Renal cortical epithelial cell (primary cell): ENCODE measurements around the gene FBLN1. TPM values are rescaled to one million over a fixed set of nuclear protein-coding genes. Genes with fewer than 3 reads are reported as not detected.
"Not testable (repeated sequence)": the region's sequence is repeated elsewhere in the genome, so short reads cannot be mapped to it uniquely, and the experiment has no call there.

Experiments
- DNase-seq: peaks from one replicate; pipeline ENCODE4 v3.0.0-alpha.2; 2011; ENCODE audit warnings: low read depth
- total RNA-seq: library from RNA; depleted of rRNA; stranded (reverse); fragments of >200 nt; gene quantifications from 2 replicates; pipeline ENCODE4 v1.2.3, GENCODE V29; 2014

Gene FBLN1
- total RNA-seq, 1 donor from 2014 or later = 17.1 TPM

- no peak for DNase-seq
Observed at GRCh38 chr22:45476814-45477213, 25.9 kb upstream of the FBLN1 start.

GRCh38 chr22:45477366-45478107 is 25.1 kb upstream of the FBLN1 start:
- DNase-seq = no peak

- DNase-seq = peak; percentile 35
Observed at GRCh38 chr22:45478108-45478771, 24.4 kb upstream of the FBLN1 start.

GRCh38 chr22:45480717-45481116 is 22.0 kb upstream of the FBLN1 start:
- DNase-seq = no peak

GRCh38 chr22:45481661-45482060 is 21.0 kb upstream of the FBLN1 start:
- no peak for DNase-seq

- no peak for DNase-seq
Observed at GRCh38 chr22:45482169-45482568, 20.5 kb upstream of the FBLN1 start.

- no peak for DNase-seq
Observed at GRCh38 chr22:45483319-45483718, 19.4 kb upstream of the FBLN1 start.

GRCh38 chr22:45483918-45484499 is 18.7 kb upstream of the FBLN1 start:
- DNase-seq = no peak

GRCh38 chr22:45484742-45485141 is 17.9 kb upstream of the FBLN1 start:
- DNase-seq = no peak

GRCh38 chr22:45485261-45485660 is 17.4 kb upstream of the FBLN1 start:
- DNase-seq = peak; percentile 81

- no peak for DNase-seq
Observed at GRCh38 chr22:45488764-45489370, 13.8 kb upstream of the FBLN1 start.

- no peak for DNase-seq
Observed at GRCh38 chr22:45490836-45491235, 11.8 kb upstream of the FBLN1 start.

GRCh38 chr22:45491841-45492240 is 10.8 kb upstream of the FBLN1 start:
- DNase-seq = peak; percentile 47

- no peak for DNase-seq
Observed at GRCh38 chr22:45493286-45493771, 9.4 kb upstream of the FBLN1 start.

- not testable (repeated sequence) for DNase-seq
Observed at GRCh38 chr22:45494306-45494705, 8.4 kb upstream of the FBLN1 start.

- not testable (repeated sequence) for DNase-seq
Observed at GRCh38 chr22:45495616-45496015, 7.1 kb upstream of the FBLN1 start.

GRCh38 chr22:45496451-45496941 is 6.2 kb upstream of the FBLN1 start:
- DNase-seq = no peak

- no peak for DNase-seq
Observed at GRCh38 chr22:45497351-45498145, 5.1 kb upstream of the FBLN1 start.

GRCh38 chr22:45499746-45500145 is 2.9 kb upstream of the FBLN1 start:
- DNase-seq = no peak

- DNase-seq = no peak
Observed at GRCh38 chr22:45503050-45503815, 550 bp downstream of the FBLN1 start.
